Measurements from ENCODE around the gene OSBPL10. TPM values are rescaled to one million over a fixed set of nuclear protein-coding genes. Genes with fewer than 3 reads are reported as not detected.
"Not testable (repeated sequence)": the region's sequence is repeated elsewhere in the genome, so short reads cannot be mapped to it uniquely, and the experiment has no call there.

OSBPL10 gene
- total RNA-seq, 1 donor from 2014 or later: 6.4 TPM

DNA sequence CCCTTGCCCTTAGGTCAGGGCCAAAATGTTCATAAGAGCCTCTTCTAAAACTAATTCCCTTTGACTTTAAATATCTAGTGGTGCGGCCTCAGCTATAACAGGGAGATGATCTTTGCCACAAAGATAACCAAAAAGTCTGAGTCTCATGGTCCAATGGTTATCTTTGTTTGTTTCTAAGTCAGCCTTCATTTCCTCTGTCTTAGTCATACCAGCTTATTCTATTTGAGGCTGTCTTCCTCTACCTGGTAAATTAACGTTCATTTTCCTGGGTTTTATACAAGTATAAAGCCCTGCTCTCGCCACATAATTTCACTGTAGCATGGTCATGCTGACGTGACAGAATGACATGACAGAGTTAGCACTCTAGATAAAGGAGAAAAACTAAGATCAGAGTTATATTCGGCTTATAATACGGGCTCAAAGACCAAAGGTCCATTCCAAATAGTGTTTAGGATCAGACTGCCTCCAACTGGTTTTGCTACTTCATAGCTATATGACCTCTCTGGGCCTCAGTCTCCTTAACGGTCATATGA lies 18.9 kb upstream of the OSBPL10 start:
- Histone ChIP-seq H3K27ac (replicated peaks) (no peak overlapping the region), H3K27me3 (ENCODE audit: low read depth) (no peaks in the 10 kb centered on the region), H3K9me3 (replicated peaks) (peaks cover 8% of the 10 kb centered on the region), H3K4me1 (peaks cover 3% of the 10 kb centered on the region), H3K4me3 (no peak overlapping the region), H3K36me3 (no peaks in the 10 kb centered on the region)
- intact Hi-C loops (cut with micrococcal nuclease): no loop called here
- TF ChIP-seq, protein P1, sequence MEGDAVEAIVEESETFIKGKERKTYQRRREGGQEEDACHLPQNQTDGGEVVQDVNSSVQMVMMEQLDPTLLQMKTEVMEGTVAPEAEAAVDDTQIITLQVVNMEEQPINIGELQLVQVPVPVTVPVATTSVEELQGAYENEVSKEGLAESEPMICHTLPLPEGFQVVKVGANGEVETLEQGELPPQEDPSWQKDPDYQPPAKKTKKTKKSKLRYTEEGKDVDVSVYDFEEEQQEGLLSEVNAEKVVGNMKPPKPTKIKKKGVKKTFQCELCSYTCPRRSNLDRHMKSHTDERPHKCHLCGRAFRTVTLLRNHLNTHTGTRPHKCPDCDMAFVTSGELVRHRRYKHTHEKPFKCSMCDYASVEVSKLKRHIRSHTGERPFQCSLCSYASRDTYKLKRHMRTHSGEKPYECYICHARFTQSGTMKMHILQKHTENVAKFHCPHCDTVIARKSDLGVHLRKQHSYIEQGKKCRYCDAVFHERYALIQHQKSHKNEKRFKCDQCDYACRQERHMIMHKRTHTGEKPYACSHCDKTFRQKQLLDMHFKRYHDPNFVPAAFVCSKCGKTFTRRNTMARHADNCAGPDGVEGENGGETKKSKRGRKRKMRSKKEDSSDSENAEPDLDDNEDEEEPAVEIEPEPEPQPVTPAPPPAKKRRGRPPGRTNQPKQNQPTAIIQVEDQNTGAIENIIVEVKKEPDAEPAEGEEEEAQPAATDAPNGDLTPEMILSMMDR (IDR thresholded peaks at IDR 0.05; ENCODE audit: borderline replicate concordance): no peak
- DNase-seq: no peak

DNA sequence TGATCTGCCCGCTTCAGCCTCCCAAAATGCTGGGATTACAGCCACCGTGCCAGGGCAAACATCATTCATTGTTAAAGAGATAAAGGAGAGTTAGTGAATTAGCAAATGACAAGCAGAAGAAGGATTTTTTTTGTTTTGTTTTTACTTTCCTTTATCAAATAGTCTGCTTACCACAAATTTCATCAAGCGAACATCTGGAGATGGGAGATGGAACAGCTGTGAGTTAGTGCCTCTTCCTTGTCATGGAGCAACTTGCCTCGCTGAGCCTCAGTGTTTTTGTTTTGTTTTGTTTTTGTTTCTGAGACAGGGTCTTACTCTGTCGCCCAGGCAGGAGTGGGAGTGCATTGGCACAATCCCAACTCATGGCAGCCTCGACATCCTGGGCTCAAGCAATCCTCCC lies 16.4 kb upstream of the OSBPL10 start:
- intact Hi-C loops (cut with micrococcal nuclease): no loop called here
- H3K27me3 ChIP-seq (ENCODE audit: low read depth): no peaks in the 10 kb centered on the region
- TF ChIP-seq, protein P1 (IDR thresholded peaks at IDR 0.05; ENCODE audit: borderline replicate concordance): no peak

DNA sequence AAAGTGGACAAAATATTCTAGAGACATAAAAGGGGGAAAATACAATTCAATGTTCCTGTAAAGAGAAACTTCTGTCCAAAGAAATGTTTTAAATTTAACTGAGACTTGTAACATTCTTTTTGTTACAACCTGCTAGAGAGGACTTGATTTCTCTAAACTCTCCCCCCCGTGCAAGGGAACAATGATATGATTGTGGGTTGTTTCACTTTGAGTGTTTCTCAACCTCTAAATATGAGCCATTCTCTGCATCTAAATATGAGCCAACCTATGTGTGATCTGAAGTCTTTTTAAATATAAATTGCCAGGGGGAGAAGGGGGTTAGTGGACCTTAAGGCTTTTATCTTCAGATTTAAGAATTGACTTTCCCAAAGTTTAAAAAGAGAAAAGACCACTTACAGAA lies 15.1 kb upstream of the OSBPL10 start:
- H3K36me3 ChIP-seq: no peaks in the 10 kb centered on the region
- H3K4me3 ChIP-seq: no peak overlapping the region
- no peaks in the 10 kb centered on the region for H3K4me1 ChIP-seq
- no peak overlapping the region for H3K27ac ChIP-seq (replicated peaks)
- peaks cover 26% of the 10 kb centered on the region for H3K9me3 ChIP-seq (replicated peaks)
- TF ChIP-seq, protein P1 (IDR thresholded peaks at IDR 0.05; ENCODE audit: borderline replicate concordance): no peak
- no peak for DNase-seq
- intact Hi-C loops (cut with micrococcal nuclease): no loop called here
- H3K27me3 ChIP-seq (ENCODE audit: low read depth): no peaks in the 10 kb centered on the region

More for the DNA sequence above, 16.4 kb upstream of the OSBPL10 start:
- H3K4me3 ChIP-seq: no peak overlapping the region
- no peak for DNase-seq
- peaks cover 13% of the 10 kb centered on the region for H3K9me3 ChIP-seq (replicated peaks)
- H3K27ac ChIP-seq (replicated peaks): no peak overlapping the region
- H3K4me1 ChIP-seq: no peaks in the 10 kb centered on the region
- no peaks in the 10 kb centered on the region for H3K36me3 ChIP-seq

DNA sequence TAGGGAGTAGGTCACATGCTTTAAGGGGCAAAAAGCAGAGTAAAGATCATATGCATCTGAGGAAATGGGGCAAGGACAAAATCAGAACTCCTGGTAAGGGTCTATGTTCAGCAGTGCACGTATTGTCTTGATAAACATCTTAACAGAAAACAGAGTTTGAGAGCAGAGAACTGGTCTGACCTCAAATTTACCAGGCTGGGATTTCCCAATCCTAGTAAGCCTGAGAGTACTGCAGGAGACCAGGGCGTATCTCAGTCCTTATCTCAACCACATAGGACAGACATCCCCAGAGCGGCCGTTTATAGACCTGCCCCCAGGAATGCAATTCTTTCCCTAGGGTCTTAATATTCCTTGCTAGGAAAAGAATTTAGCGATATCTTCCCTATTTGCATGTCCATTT lies 14.0 kb upstream of the OSBPL10 start:
- H3K4me3 ChIP-seq; DNase-seq; H3K27ac ChIP-seq (replicated peaks); H3K36me3 ChIP-seq; intact Hi-C loops (cut with micrococcal nuclease); H3K4me1 ChIP-seq; H3K27me3 ChIP-seq (ENCODE audit: low read depth): not testable (repeated sequence)
- H3K9me3 ChIP-seq (replicated peaks): peaks cover 38% of the 10 kb centered on the region

DNA sequence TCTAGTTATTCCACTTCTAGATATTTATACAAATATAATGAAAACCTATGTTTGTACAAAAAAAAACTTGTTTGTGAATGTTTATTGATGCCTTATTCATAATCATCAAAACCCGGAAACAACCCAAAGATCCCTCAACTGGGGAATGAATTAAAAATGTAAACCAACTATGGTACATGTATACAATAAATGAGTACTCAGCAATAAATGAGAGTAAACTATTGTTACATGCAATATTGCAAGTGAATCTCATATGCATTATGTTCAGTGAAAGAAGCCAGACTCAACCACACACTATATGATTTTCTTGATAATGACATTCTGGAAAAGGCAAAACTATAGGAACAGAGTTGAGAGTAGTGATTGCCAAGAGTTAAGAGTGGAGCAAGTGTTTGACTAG lies 12.8 kb upstream of the OSBPL10 start:
- TF ChIP-seq, protein P1 (IDR thresholded peaks at IDR 0.05; ENCODE audit: borderline replicate concordance): no peak
- intact Hi-C loops (cut with micrococcal nuclease): no loop called here
- Histone ChIP-seq H3K27me3 (ENCODE audit: low read depth) (no peaks in the 10 kb centered on the region), H3K27ac (replicated peaks) (no peak overlapping the region), H3K4me1 (no peaks in the 10 kb centered on the region), H3K4me3 (no peak overlapping the region), H3K9me3 (replicated peaks) (peaks cover 50% of the 10 kb centered on the region), H3K36me3 (no peaks in the 10 kb centered on the region)
- no peak for DNase-seq

DNA sequence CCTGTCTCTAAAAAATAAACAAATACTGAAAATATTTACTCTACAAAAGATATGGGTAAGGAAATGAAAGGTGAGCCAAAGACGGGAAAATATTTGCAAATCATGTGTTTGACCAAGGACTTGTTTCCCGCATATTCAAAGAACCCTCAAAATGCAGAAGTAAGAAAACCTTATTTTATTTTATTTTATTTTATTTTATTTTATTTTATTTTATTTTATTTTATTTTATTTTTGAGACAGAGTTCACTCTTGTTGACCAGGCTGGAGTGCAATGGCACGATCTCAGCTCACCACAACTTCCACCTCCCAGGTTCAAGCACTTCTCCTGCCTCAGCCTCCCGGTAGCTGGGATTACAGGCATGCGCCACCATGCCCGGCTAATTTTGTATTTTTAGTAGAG lies 11.9 kb upstream of the OSBPL10 start:
- not testable (repeated sequence) for H3K36me3 ChIP-seq, H3K4me1 ChIP-seq
- H3K9me3 ChIP-seq (replicated peaks): peaks cover 58% of the 10 kb centered on the region

More for the DNA sequence above, 11.9 kb upstream of the OSBPL10 start:
- H3K27ac ChIP-seq (replicated peaks); DNase-seq; intact Hi-C loops (cut with micrococcal nuclease); H3K27me3 ChIP-seq (ENCODE audit: low read depth); H3K4me3 ChIP-seq: not testable (repeated sequence)

Measured in left ventricle myocardium inferior (tissue), 1 donor.